Anterior cingulate cortex (tissue), 58 donors: ENCODE results near the gene PPDPF.

ENCODE experiments used
- DNase-seq, 58 donors: peaks; one replicate each; lab custom pipeline; 2025; lab: John Stamatoyannopoulos, UW

The PPDPF gene

DNA sequence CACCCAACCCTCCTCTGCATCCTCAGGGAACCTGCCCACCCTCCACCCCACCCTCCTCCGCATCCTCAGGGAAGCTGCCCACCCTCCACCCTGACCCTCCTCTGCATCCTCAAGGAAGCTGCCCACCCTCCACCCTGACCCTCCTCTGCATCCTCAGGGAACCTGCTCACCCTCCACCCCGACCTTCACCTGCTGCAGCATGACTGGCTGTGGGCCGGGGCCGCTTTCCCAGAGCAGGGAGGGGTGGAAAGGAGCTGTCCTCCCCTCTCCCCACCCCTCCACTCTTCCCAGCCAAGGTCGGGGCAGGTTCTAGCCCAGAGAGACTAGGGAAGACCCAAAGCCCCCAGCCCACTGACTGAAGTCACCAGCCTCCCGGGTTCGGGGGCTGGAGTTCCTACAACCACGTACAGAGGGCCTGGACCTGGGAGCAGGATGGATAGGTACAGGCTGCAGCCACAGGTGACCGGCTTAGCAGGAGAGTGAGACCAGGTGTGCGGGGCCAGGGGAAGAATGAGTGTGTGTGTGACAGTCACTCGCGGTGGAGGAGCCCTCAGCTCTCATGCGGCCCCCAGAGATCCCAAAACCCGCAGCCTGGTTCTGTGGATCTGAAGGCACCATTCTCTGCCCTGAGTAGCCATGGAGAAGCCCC, 33.3 kb upstream of the PPDPF start:
- DNase-seq: no peak

DNA sequence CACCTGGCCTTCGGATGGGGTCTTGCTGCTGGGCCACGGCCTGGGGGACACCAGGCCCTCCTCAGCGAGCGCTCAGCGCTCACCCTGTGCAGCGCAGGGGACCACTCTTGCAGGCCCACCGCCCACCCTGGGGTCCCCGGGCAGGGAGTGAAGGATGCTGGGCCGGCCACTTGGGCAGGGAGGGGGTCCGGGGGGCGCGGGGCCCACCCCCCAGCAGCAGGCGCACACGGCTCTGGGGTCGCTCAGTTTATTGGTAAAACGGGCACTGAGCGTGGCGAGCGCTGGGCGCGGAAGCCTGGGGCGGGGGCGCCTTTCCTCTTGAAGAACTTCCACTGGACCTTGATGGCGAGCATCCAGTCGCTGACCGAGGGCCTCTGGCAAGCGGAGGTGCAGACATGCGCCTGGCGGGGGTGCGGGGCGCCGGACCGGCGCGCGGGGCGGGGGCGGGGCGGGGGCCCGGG, 32.8 kb upstream of the PPDPF start:
- no peak for DNase-seq

DNA sequence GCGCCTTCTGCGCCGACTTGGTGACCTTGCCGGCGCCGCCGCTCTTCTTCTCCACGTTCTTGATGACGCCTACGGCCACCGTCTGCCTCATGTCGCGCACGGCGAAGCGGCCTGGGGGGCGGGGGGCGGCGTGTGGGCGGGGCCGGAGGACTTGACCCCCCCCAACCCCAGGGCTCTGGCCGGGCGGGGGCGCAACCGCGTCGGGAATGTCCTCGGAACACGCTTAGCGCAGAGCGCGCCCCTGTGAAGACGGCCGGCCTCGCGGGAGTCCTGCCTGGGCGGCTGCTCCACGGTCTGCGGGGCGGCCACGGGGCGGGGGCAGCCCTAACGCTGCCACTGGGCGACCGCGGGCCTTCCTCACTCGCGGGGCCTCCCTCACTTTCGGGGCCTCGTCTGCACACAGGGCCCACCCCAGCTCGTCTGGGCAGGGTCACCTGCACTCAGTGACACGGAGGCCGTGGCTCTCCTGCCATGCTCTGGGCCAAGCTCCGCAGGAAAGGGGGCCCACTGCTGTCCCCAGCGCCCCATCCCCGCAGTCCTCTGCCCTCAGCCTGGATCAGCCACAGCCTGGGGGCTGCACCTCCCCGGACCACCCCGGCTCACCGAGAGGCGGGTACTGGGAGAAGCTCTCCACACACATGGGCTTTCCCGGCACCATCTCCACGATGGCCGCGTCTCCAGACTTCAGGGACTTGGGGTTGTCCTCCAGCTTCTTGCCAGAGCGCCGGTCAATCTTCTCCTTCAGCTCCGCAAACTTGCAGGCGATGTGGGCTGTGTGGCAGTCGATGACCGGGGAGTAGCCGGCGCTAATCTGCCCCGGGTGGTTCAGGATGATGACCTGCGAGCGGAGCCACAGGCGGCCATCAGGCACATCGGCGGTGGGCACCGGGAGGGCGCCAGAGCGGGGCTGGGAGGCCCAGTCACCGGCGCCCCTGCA, 32.0 kb upstream of the PPDPF start:
- DNase-seq: no peak

DNA sequence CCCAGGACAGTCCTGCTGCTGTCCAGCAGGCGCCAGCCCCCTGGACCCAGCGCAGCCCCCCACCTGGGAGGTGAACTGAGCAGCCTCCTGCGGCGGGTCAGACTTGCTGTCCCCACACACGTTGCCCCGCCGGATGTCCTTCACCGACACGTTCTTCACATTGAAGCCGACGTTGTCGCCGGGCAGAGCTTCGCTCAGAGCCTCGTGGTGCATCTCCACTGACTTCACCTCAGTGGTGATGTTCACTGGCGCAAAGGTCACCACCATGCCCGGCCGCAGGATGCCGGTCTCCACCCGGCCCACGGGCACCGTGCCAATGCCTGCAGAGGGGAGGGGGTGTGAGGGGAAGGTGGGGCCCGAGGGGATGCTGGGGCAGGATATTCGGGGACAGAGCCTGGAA, 30.1 kb upstream of the PPDPF start:
- no peak for DNase-seq

DNA sequence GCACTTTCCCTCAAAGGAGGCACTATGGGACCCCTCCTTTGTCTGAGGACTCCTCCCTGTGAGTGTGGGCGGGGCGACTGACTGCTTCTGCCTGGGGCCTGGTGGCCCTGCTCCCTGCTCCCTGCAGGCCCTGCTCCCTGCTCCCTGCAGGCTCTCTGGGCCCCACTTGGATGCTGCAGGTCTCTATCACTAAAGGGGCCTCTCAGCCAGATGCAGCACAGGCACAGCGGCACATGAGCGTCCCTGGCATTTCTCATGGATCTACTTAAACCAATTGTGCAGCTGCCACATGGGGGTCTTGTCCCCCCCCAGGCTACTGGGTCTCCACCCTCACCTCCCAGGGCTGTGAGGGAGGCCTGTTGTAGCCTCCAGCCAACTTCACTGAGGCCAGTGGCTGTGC, 29.5 kb upstream of the PPDPF start:
- no peak for DNase-seq

DNA sequence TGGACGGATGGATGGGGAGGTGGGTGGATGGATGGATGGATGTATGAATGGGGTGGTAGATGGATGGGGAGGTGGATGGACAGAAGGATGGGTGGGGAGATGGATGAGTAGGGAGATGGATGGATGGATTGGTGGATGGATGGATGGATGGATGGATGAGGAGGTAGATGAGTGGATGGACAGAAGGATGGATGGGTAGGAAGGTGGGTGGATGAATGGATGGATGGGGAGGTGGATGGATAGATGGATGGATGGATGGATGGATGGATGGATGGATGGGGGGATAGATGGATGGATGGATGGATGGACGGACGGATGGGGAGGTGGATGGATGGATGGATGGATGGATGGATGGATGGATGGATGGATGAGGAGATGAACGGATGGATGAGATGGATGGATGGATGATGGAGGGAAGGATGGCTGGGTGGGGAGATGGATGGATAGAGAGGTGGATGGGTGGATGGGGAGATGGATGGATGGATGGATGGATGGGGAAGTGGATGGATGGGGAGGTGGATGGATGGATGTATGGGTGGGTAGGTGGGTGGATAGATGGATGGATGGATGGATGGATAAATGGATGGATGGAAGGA, 28.8 kb upstream of the PPDPF start:
- no peak for DNase-seq

DNA sequence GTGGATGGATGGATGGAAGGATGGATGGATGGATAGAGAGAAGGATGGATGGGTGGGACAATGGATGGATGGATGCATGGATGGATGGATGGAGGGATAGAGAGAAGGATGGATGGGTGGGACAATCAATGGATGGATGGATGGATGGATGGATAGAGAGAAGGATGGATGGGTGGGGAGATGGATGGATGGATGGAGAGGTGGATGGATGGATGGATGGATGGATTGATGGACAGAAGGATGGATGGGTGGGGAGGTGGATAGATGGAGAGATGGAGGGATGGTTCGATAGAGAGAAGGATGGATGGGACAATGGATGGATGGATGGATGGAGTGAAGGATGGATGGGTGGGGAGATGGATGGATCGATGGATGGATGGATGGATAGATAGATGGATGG, 28.0 kb upstream of the PPDPF start:
- no peak for DNase-seq

DNA sequence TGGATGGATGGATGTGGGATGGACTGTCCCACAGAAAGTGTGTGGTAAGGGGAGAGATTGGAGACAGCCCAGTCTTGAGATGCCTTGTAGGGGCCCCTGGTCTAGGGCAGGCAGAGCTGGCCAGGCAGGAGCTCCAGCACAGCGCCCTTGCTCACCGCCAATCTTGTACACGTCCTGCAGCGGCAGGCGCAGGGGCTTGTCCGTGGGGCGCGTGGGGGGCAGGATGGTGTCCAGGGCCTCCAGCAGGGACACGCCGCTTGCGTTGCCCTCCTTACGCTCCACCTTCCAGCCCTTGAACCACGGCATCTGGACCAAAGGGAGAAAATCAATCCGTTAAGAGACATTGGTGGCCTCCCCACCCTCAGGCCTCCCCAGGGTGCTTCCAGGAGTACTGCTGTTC, 27.6 kb upstream of the PPDPF start:
- no peak for DNase-seq

DNA sequence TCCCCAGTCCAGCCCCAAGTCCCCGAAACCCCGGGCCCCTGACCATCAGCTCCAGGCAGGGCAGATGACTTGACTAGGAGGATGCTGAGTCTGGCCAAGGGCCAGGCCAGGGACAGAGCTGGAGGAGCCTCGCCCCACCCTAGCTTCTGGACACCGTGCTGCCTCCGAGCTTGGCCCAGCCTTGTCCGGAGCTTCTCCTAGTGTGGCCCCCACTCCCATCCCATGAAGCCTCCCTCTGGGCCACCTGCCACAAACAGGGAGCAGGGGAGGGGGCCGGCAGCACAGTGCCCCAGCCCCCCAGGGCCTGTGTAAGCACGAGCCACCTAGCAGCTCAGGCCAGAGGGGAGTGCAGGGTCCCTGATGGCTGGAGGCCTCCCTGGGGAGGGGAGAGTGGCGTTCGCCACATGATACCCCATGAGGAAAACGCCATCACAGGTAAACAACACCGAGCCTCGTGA, 27.0 kb upstream of the PPDPF start:
- DNase-seq: no peak

DNA sequence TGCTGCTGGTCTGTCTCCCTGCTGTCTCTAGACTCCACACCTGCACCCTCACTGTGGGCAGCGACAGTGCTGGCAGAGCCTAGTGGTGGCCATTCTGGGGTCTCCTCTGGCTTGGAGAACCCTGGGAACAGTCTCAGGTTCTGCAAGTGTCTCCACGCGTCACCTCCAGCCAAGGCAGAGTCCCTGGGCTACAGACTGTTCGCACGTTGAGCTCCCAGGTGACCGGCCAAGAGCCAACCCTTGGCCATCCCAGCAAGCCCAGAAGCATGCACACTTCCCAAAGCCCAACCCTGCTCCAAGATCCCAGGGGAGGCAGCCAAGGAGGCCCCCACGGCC, 26.5 kb upstream of the PPDPF start:
- DNase-seq: no peak

DNA sequence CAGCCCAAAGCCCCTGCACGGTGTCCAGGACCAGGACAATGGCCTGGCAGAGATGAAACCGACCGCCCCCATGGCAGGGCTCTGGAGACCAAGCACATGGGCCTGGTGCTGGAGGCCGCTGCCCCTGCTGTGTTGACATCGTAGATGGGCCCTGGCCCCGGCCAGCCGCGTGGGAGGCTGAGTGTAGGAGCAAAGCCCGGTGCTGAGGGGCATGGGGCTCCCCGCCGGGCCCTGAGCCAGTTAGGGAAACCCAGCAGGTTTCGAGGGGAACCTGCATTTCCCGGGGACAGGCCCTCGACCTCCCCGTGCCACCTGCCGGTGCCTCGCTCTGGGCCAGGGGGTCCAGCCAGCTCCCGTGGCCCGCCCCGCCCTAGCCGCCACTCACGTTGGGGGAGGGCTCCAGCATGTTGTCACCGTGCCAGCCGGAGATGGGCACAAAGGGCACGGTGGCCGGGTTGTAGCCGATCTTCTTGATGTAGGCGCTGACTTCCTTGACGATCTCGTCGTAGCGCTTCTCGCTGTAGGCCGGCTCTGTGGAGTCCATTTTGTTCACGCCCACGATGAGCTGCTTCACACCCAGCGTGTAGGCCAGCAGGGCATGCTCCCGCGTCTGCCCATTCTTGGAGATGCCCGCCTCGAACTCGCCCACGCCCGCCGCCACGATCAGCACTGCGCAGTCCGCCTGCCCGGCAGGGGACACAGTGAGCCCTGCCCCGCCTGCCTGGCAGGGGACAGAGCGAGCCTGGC, 26.0 kb upstream of the PPDPF start:
- DNase-seq: peak in 1 of 58 donors; percentile 43

DNA sequence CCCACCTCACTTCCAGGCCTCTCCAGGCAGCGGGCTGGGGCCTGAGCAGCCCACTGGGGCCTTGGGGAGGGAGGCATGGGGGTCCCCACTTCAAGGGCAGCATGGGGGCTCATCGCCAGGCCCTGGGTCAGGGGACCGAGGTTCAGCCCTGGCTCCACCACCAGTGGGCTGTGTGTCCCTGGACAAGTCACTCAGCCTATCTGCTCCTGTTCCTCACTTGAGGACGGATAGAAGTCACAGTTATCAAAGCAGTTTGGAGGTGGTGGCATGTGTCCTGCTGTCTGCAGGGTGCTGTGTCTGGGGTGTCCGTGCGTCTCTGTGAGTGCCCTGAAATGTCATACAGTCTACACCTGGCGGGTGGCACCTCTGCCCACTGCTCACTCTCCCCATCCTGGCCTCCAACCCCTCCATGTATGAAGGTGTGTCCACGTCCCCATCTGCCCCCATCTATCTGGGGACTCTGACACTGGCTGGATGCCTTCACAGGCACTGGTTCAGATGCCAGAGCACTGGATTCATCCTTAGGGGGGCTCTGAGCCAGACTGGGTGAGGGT, 25.3 kb upstream of the PPDPF start:
- no peak for DNase-seq

DNA sequence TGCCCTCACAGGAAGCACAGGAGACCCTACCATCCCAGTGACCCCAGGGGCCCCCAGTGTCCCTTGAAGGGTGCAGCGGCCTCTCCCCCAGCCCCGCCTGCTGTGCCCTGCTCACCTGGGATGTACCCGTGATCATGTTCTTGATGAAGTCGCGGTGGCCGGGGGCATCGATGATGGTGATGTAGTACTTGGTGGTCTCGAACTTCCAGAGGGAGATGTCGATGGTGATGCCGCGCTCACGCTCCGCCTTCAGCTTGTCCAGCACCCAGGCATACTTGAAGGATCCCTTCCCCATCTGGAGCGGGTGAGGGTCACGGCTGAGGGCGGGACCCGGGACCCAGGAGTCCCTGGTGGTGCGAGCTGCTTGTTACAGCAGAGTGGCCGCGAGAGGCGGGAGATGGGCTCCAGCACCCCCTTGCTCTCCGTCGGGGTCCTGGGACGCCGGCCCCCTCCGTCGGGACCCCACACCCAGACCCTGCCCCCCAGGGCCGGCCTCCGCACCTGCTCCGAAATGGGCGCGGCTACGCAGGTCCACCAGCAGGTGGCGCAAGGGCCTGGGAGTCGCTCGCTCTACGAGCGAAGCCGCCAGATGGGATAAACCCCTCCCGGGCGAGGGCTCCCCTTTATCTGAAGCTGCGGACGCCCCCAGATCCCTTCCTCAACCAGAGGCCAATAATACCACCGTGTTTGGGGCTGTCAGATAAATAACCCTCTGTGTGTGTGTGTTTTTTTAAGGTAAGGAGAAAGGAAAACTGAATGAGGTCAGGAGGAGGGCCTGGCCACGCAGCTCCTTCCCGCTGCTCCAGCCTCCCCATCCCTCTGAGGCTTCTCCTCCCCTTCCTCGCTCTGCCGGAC, 24.6 kb upstream of the PPDPF start:
- peak in 38 of 58 donors; percentile 9 to 76 (median 41) for DNase-seq

DNA sequence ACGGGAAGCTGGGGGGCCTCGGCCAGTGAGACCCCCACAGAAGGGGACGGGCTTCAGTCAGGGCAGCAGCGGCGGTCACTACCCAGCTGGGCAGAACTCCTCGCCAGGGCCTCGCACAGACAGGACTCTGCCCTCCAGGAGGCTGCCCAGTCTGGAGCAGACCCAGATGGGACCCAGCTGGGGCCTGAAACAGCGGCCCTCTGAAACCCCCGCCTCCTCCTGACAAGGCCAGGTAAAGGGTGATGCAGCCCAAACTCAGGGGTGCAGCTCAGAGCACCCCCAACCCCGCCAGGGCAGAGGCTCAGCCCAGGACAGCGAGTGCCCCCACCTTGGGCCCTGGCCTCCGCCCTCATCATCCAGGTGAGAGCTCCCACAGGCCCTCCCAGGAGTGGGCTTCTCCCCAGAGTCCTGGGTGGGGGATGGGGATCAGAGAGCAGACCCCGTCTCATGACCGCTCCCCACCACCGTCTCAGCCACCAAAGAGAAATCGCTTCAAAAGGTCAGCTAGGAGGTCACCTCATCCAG, 23.9 kb upstream of the PPDPF start:
- no peak for DNase-seq

DNA sequence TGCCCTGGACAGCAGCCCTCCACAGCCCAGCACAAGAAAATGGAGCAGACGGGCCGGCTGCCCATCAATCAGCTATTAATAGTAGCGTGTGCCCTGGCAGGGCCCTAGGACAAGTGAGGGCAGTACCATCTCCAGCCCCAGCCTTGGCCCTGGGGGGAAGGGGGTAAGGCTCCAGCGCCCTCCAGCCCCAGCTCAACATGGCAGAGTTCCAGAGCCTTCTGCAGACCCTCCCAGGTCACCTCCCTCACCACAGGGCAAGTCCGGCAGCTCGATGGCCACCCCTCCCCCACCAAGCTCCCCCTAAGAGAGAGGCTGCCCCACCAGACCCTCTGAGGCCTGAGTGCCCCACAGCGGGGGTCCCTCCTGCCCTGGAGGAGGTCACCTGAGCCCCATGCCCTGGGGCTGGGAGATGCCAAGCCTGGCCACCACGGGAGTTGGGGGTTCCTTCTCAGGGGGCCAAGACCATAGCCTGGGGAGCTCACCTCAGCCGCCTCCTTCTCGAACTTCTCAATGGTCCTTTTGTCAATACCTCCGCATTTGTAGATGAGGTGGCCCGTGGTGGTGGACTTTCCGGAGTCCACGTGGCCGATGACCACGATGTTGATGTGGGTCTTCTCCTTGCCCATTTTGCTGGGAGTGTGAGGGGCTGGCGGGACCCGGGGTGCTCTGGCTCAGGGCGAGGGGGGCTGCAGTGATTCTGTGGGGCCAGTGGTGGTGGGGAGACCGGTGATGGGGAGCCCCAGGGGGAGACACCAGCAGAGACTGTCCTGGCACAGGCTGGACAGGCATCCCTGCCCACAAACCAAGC, 23.2 kb upstream of the PPDPF start:
- DNase-seq: no peak

DNA sequence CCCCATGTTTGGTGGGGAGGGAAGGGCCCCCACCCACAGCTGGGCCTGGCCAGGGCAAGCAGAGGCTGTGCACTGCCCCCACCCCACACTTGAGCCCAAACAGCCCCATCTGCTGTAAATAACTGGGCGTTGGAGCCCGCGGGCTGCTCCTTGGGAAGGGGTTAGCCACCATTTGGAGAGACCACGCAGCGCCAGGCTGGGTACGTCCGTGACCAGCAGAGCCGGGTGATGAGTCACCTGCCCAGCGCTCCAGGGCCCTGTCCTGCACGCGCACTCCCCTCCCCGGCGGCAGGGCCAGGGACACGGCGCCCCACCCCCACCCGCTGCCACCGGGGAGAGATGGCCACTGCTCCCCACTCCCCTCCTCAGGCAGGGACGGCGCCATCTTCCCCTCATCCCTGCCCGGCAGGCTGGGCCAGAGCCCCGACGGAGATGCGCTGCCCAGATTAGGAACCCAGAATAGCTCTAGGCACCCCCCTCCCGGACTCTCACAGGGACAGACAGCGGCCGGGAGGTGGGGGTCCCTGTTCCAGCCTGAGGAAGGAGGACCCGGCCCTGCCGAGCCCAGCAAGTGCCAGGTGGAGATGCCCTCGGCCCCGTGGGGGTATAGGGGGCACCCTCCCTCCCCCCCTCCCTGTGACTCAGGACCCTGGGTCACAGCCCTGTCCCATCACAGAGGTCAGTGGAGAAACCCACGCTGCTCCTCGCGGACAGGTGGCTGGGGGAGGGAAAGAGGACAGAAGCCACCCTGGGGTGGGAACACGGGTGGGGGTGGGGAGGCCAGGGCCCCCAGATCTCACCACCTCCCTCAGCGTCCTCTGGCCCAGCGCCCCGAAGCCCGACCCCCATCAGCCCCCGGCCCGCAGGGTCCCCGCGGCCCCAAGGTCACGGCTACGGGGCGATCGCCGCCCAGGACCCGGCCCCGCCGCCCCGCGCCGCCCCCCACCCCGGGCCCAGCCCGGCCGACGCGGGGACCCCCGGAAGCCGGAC, 22.3 kb upstream of the PPDPF start:
- peak in 7 of 58 donors; percentile 20 to 41 (median 32) for DNase-seq

DNA sequence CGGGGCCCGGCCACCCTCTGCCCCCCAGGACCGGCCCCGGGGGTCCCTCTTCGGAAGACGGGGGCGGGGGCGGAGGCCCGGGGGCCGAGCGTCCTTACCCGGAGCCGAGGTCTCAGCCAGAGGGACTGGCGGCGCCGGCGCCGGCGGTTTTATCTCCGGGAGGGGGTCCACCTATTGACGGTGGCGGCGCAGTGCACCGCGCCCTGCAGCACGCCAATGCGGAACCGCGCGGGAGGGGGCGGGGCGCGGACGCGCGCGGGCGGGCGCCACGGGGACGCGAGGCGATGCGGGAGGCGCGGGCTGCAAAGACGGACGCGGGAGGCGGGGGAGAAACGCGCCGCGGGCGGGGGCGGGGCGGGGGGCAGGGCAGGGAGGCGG, 21.6 kb upstream of the PPDPF start, which contains the start of gene EEF1A2:
EEF1A2 (minus strand) TSS at position 124 of the 378 bp plus-strand sequence. CDS start 1,320 bp downstream, outside the sequence.
- DNase-seq: peak in 37 of 58 donors; percentile 16 to 82 (median 48)
